ENCODE data around the gene STUM.

Gene STUM

GRCh38 chr1:226532553-226532952, 16.0 kb upstream of the STUM start:
- Histone ChIP-seq H3K27ac (ENCODE audit: insufficient read depth, low read depth, low read length, poor library complexity, severe bottlenecking) (no peak overlapping the region), H3K4me1 (ENCODE audit: control insufficient read depth, insufficient read depth, low read length) (peaks cover 11% of the 10 kb centered on the region), H3K27me3 (ENCODE audit: control insufficient read depth, insufficient read depth, low read length, poor library complexity, severe bottlenecking) (no peaks in the 10 kb centered on the region), H3K4me3 (ENCODE audit: insufficient read depth, low read depth, low read length) (no peak overlapping the region), H3K9me3 (ENCODE audit: control insufficient read depth, low read length) (no peaks in the 10 kb centered on the region), H3K36me3 (ENCODE audit: control insufficient read depth, insufficient read depth, low read length) (no peaks in the 10 kb centered on the region)
- WGBS, 2 experiments = 37 to 62% methylated on average over 2 of the region's 2 CpGs

- no peaks in the 10 kb centered on the region for H3K9me3 ChIP-seq (ENCODE audit: control insufficient read depth, low read length)
- H3K4me1 ChIP-seq (ENCODE audit: control insufficient read depth, insufficient read depth, low read length) = peaks cover 11% of the 10 kb centered on the region
- no peaks in the 10 kb centered on the region for H3K36me3 ChIP-seq (ENCODE audit: control insufficient read depth, insufficient read depth, low read length)
- 73 to 81% methylated on average over 5 of the region's 5 CpGs for WGBS, 2 experiments
- no peak overlapping the region for H3K4me3 ChIP-seq (ENCODE audit: insufficient read depth, low read depth, low read length)
- no peak overlapping the region for H3K27ac ChIP-seq (ENCODE audit: insufficient read depth, low read depth, low read length, poor library complexity, severe bottlenecking)
- no peaks in the 10 kb centered on the region for H3K27me3 ChIP-seq (ENCODE audit: control insufficient read depth, insufficient read depth, low read length, poor library complexity, severe bottlenecking)
These were observed 15.3 kb upstream of the STUM start for GRCh38 chr1:226533220-226533619.

- Histone ChIP-seq H3K36me3 (ENCODE audit: control insufficient read depth, insufficient read depth, low read length) (no peaks in the 10 kb centered on the region), H3K4me3 (ENCODE audit: insufficient read depth, low read depth, low read length) (no peak overlapping the region), H3K27ac (ENCODE audit: insufficient read depth, low read depth, low read length, poor library complexity, severe bottlenecking) (no peak overlapping the region), H3K27me3 (ENCODE audit: control insufficient read depth, insufficient read depth, low read length, poor library complexity, severe bottlenecking) (no peaks in the 10 kb centered on the region), H3K9me3 (ENCODE audit: control insufficient read depth, low read length) (no peaks in the 10 kb centered on the region), H3K4me1 (ENCODE audit: control insufficient read depth, insufficient read depth, low read length) (peaks cover 11% of the 10 kb centered on the region)
- 94 to 95% methylated on average over 3 of the region's 3 CpGs for WGBS, 2 experiments
These were observed 14.5 kb upstream of the STUM start for GRCh38 chr1:226534098-226534497.

GRCh38 chr1:226534645-226535044, 13.9 kb upstream of the STUM start:
- H3K4me1 ChIP-seq (ENCODE audit: control insufficient read depth, insufficient read depth, low read length) = peaks cover 11% of the 10 kb centered on the region
- WGBS, 2 experiments = 83 to 98% methylated on average over 1 to 2 of the region's 2 CpGs
- no peak overlapping the region for H3K27ac ChIP-seq (ENCODE audit: insufficient read depth, low read depth, low read length, poor library complexity, severe bottlenecking)
- no peak overlapping the region for H3K4me3 ChIP-seq (ENCODE audit: insufficient read depth, low read depth, low read length)
- no peaks in the 10 kb centered on the region for H3K9me3 ChIP-seq (ENCODE audit: control insufficient read depth, low read length)
- H3K36me3 ChIP-seq (ENCODE audit: control insufficient read depth, insufficient read depth, low read length) = no peaks in the 10 kb centered on the region
- no peaks in the 10 kb centered on the region for H3K27me3 ChIP-seq (ENCODE audit: control insufficient read depth, insufficient read depth, low read length, poor library complexity, severe bottlenecking)

- H3K4me3 ChIP-seq (ENCODE audit: insufficient read depth, low read depth, low read length) = no peak overlapping the region
- no peaks in the 10 kb centered on the region for H3K27me3 ChIP-seq (ENCODE audit: control insufficient read depth, insufficient read depth, low read length, poor library complexity, severe bottlenecking)
- H3K27ac ChIP-seq (ENCODE audit: insufficient read depth, low read depth, low read length, poor library complexity, severe bottlenecking) = no peak overlapping the region
- H3K9me3 ChIP-seq (ENCODE audit: control insufficient read depth, low read length) = no peaks in the 10 kb centered on the region
- H3K36me3 ChIP-seq (ENCODE audit: control insufficient read depth, insufficient read depth, low read length) = no peaks in the 10 kb centered on the region
- WGBS, 2 experiments = 90 to 92% methylated on average over 9 of the region's 9 CpGs
- H3K4me1 ChIP-seq (ENCODE audit: control insufficient read depth, insufficient read depth, low read length) = peaks cover 11% of the 10 kb centered on the region
These were observed 12.9 kb upstream of the STUM start for GRCh38 chr1:226535666-226536065.

- Histone ChIP-seq H3K27ac (ENCODE audit: insufficient read depth, low read depth, low read length, poor library complexity, severe bottlenecking) (no peak overlapping the region), H3K27me3 (ENCODE audit: control insufficient read depth, insufficient read depth, low read length, poor library complexity, severe bottlenecking) (no peaks in the 10 kb centered on the region), H3K9me3 (ENCODE audit: control insufficient read depth, low read length) (no peaks in the 10 kb centered on the region), H3K4me1 (ENCODE audit: control insufficient read depth, insufficient read depth, low read length) (no peaks in the 10 kb centered on the region), H3K4me3 (ENCODE audit: insufficient read depth, low read depth, low read length) (no peak overlapping the region), H3K36me3 (ENCODE audit: control insufficient read depth, insufficient read depth, low read length) (no peaks in the 10 kb centered on the region)
- 93 to 97% methylated on average over 3 to 4 of the region's 4 CpGs for WGBS, 2 experiments
These were observed 7.3 kb upstream of the STUM start for GRCh38 chr1:226541231-226541630.

- Histone ChIP-seq H3K4me1 (ENCODE audit: control insufficient read depth, insufficient read depth, low read length) (no peaks in the 10 kb centered on the region), H3K9me3 (ENCODE audit: control insufficient read depth, low read length) (no peaks in the 10 kb centered on the region), H3K27me3 (ENCODE audit: control insufficient read depth, insufficient read depth, low read length, poor library complexity, severe bottlenecking) (no peaks in the 10 kb centered on the region), H3K4me3 (ENCODE audit: insufficient read depth, low read depth, low read length) (no peak overlapping the region), H3K36me3 (ENCODE audit: control insufficient read depth, insufficient read depth, low read length) (no peaks in the 10 kb centered on the region), H3K27ac (ENCODE audit: insufficient read depth, low read depth, low read length, poor library complexity, severe bottlenecking) (no peak overlapping the region)
- 95% methylated on average over 12 of the region's 14 CpGs for WGBS, 2 experiments
These were observed 6.6 kb upstream of the STUM start for GRCh38 chr1:226541631-226542622.

- no peaks in the 10 kb centered on the region for H3K9me3 ChIP-seq (ENCODE audit: control insufficient read depth, low read length)
- no peaks in the 10 kb centered on the region for H3K27me3 ChIP-seq (ENCODE audit: control insufficient read depth, insufficient read depth, low read length, poor library complexity, severe bottlenecking)
- H3K4me1 ChIP-seq (ENCODE audit: control insufficient read depth, insufficient read depth, low read length) = no peaks in the 10 kb centered on the region
- WGBS, 2 experiments = 95 to 96% methylated on average over 10 of the region's 10 CpGs
- no peak overlapping the region for H3K4me3 ChIP-seq (ENCODE audit: insufficient read depth, low read depth, low read length)
- H3K27ac ChIP-seq (ENCODE audit: insufficient read depth, low read depth, low read length, poor library complexity, severe bottlenecking) = no peak overlapping the region
- H3K36me3 ChIP-seq (ENCODE audit: control insufficient read depth, insufficient read depth, low read length) = no peaks in the 10 kb centered on the region
These were observed 5.9 kb upstream of the STUM start for GRCh38 chr1:226542623-226543103.

GRCh38 chr1:226545836-226546596, 2.5 kb upstream of the STUM start:
- H3K36me3 ChIP-seq (ENCODE audit: control insufficient read depth, insufficient read depth, low read length) = no peaks in the 10 kb centered on the region
- WGBS, 2 experiments = 89 to 91% methylated on average over 5 of the region's 5 CpGs
- no peak overlapping the region for H3K4me3 ChIP-seq (ENCODE audit: insufficient read depth, low read depth, low read length)
- peaks cover 30% of the 10 kb centered on the region for H3K27me3 ChIP-seq (ENCODE audit: control insufficient read depth, insufficient read depth, low read length, poor library complexity, severe bottlenecking)
- peaks cover 5% of the 10 kb centered on the region for H3K4me1 ChIP-seq (ENCODE audit: control insufficient read depth, insufficient read depth, low read length)
- H3K27ac ChIP-seq (ENCODE audit: insufficient read depth, low read depth, low read length, poor library complexity, severe bottlenecking) = no peak overlapping the region
- H3K9me3 ChIP-seq (ENCODE audit: control insufficient read depth, low read length) = no peaks in the 10 kb centered on the region

GRCh38 chr1:226546926-226547325, 1.6 kb upstream of the STUM start:
- Histone ChIP-seq H3K27me3 (ENCODE audit: control insufficient read depth, insufficient read depth, low read length, poor library complexity, severe bottlenecking) (peaks cover 39% of the 10 kb centered on the region), H3K4me1 (ENCODE audit: control insufficient read depth, insufficient read depth, low read length) (peaks cover 5% of the 10 kb centered on the region), H3K36me3 (ENCODE audit: control insufficient read depth, insufficient read depth, low read length) (no peaks in the 10 kb centered on the region), H3K9me3 (ENCODE audit: control insufficient read depth, low read length) (no peaks in the 10 kb centered on the region), H3K4me3 (ENCODE audit: insufficient read depth, low read depth, low read length) (no peak overlapping the region), H3K27ac (ENCODE audit: insufficient read depth, low read depth, low read length, poor library complexity, severe bottlenecking) (no peak overlapping the region)
- 93 to 96% methylated on average over 4 of the region's 4 CpGs for WGBS, 2 experiments

All from ectodermal cell (in vitro differentiated cells).